HG03432 (cell line): ENCODE results near the gene VCY.
"Not testable (repeated sequence)": the region's sequence is repeated elsewhere in the genome, so short reads cannot be mapped to it uniquely, and the experiment has no call there.

ENCODE experiments used
- ATAC-seq: cut with Tn5 transposase; IDR thresholded peaks from one replicate; pipeline ENCODE4 v1.9.1; 2021; ENCODE audit warnings: mild to moderate bottlenecking, moderate library complexity; ENCODE audit not compliant: unreplicated experiment

Gene VCY

GRCh38 chrY:13986373-13986772, at the start of gene VCY:
VCY (minus strand) TSS chrY:13986473; CDS start chrY:13986440, 33 bp downstream.
- not testable (repeated sequence) for ATAC-seq

GRCh38 chrY:14030395-14030794, 44.1 kb upstream of the VCY start:
- not testable (repeated sequence) for ATAC-seq

- peak; percentile 39 for ATAC-seq
These were observed 25.6 kb upstream of the VCY start for GRCh38 chrY:14011916-14012315.

GRCh38 chrY:13942406-13942805, 43.9 kb downstream of the VCY start:
- not testable (repeated sequence) for ATAC-seq
